Hepatocyte (in vitro differentiated cells): ENCODE data around the gene SBK3. TPM values are rescaled to one million over a fixed set of nuclear protein-coding genes. Genes with fewer than 3 reads are reported as not detected.

Source experiments
- DNase-seq: peaks from one replicate; pipeline ENCODE4 v3.0.0-alpha.2; 2016; ENCODE audit warnings: low spot score
- H2AFZ ChIP-seq: fragments of 200-600 bp; sonication (generic); 2 replicates; pipeline ENCODE4 v1.6.0; 2016; ENCODE audit warnings: antibody characterized with exemption, mild to moderate bottlenecking
- H3K27ac ChIP-seq: fragments of 200-600 bp; sonication (generic); 2 replicates; pipeline ENCODE4 v1.5.1; 2016; ENCODE audit warnings: mild to moderate bottlenecking
- H3K27me3 ChIP-seq: fragments of 200-600 bp; sonication (generic); 2 replicates; pipeline ENCODE4 v1.6.1; 2016
- H3K36me3 ChIP-seq: fragments of 200-600 bp; sonication (generic); replicated peaks from 2 replicates; pipeline ENCODE4 v1.5.1; 2016; ENCODE audit warnings: low read depth; ENCODE audit not compliant: insufficient read depth
- H3K4me1 ChIP-seq: fragments of 200-600 bp; sonication (generic); 2 replicates; pipeline ENCODE4 v1.5.1; 2016; ENCODE audit warnings: mild to moderate bottlenecking, moderate library complexity; ENCODE audit not compliant: insufficient read depth
- H3K4me2 ChIP-seq: fragments of 200-600 bp; sonication (generic); 2 replicates; pipeline ENCODE4 v1.6.0; 2016
- H3K4me3 ChIP-seq: fragments of 200-600 bp; sonication (generic); 2 replicates; pipeline ENCODE4 v1.5.1; 2016; ENCODE audit warnings: mild to moderate bottlenecking
- H3K79me2 ChIP-seq: fragments of 200-600 bp; sonication (generic); 2 replicates; pipeline ENCODE4 v1.6.0; 2017; ENCODE audit warnings: mild to moderate bottlenecking
- H3K9me2 ChIP-seq: fragments of 200-600 bp; sonication (generic); replicated peaks from 2 replicates; pipeline ENCODE4 v1.6.0; 2017; ENCODE audit warnings: mild to moderate bottlenecking; ENCODE audit not compliant: insufficient read depth
- H3K9me3 ChIP-seq: fragments of 200-600 bp; sonication (generic); 2 replicates; pipeline ENCODE4 v1.5.1; 2016; ENCODE audit warnings: low read depth, mild to moderate bottlenecking
- H4K20me1 ChIP-seq: fragments of 200-600 bp; sonication (generic); 2 replicates; pipeline ENCODE4 v1.6.0; 2016; ENCODE audit warnings: mild to moderate bottlenecking; ENCODE audit not compliant: insufficient read depth, poor library complexity, severe bottlenecking
- EZH2 ChIP-seq: fragments of 200-600 bp; sonication (generic); IDR thresholded peaks from 2 replicates; pipeline ENCODE4 v1.6.1; 2016; ENCODE audit warnings: antibody characterized with exemption, mild to moderate bottlenecking, borderline replicate concordance
- EZH2phosphoT487 ChIP-seq: fragments of 200-600 bp; sonication (generic); IDR thresholded peaks from one replicate; pipeline ENCODE4 v1.6.1; 2018; ENCODE audit warnings: antibody characterized with exemption, mild to moderate bottlenecking, low read depth, moderate library complexity; ENCODE audit not compliant: unreplicated experiment, severe bottlenecking
- WGBS: methylation state at CpG from one replicate; pipeline ENCODE4 v1.1.6; 2016; ENCODE audit warnings: low lambda C conversion rate; ENCODE audit errors: missing lambda C conversion rate; 5-methylcytosine and 5-hydroxymethylcytosine counted together
- polyA plus RNA-seq: library from polyadenylated mRNA; unstranded; fragments of >200 nt; fragmentation: Nextera tagmentation; extraction: Ambion mirVana; gene quantifications from 2 replicates; pipeline ENCODE4 v1.2.1, GENCODE V29; 2016
- total RNA-seq: library from RNA; depleted of rRNA; stranded (reverse); fragments of >200 nt; gene quantifications from 2 replicates; pipeline ENCODE4 v1.2.3, GENCODE V29; 2014
- TF ChIP-seq, protein P1 (sequence below): fragments of 200-600 bp; sonication (generic); IDR thresholded peaks from 2 replicates; pipeline ENCODE4 v1.5.1; 2016; ENCODE audit warnings: antibody characterized with exemption, mild to moderate bottlenecking; ENCODE audit not compliant: poor library complexity

The SBK3 gene
- total and polyA plus RNA-seq, 2 experiments from 2014 or later = 0.57 TPM; not detected in 1

DNA sequence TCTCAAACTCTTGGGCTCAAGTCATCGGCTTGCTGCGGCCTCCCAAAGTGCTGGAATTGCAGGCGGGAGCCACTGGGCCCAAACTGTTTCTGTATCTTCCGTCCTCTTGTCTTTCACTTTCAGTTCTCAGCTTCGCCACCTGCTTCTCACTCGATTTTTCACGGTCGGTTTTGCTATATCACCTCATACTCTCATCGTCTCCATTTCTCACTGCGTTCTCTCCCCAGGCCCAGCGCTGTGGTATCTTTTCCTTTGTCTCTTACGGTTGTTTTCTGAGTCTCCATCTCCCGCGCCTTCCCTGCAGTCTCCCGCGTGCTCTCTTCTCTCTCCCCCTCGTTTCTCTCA lies 42.2 kb downstream of the SBK3 start:
- H3K4me2 ChIP-seq = no peak overlapping the region
- H3K4me3 ChIP-seq = no peak overlapping the region
- WGBS = 98% methylated on average over 11 of the region's 17 CpGs
- H3K9me3 ChIP-seq = no peaks in the 10 kb centered on the region
- H3K79me2 ChIP-seq = no peaks in the 10 kb centered on the region
- H3K27ac ChIP-seq = no peak overlapping the region
- H3K9me2 ChIP-seq = no peaks in the 10 kb centered on the region
- TF ChIP-seq EZH2phosphoT487 (no peak), EZH2 (no peak)
- TF ChIP-seq, protein P1, sequence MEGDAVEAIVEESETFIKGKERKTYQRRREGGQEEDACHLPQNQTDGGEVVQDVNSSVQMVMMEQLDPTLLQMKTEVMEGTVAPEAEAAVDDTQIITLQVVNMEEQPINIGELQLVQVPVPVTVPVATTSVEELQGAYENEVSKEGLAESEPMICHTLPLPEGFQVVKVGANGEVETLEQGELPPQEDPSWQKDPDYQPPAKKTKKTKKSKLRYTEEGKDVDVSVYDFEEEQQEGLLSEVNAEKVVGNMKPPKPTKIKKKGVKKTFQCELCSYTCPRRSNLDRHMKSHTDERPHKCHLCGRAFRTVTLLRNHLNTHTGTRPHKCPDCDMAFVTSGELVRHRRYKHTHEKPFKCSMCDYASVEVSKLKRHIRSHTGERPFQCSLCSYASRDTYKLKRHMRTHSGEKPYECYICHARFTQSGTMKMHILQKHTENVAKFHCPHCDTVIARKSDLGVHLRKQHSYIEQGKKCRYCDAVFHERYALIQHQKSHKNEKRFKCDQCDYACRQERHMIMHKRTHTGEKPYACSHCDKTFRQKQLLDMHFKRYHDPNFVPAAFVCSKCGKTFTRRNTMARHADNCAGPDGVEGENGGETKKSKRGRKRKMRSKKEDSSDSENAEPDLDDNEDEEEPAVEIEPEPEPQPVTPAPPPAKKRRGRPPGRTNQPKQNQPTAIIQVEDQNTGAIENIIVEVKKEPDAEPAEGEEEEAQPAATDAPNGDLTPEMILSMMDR = no peak
- no peaks in the 10 kb centered on the region for H3K4me1 ChIP-seq
- H3K27me3 ChIP-seq = no peaks in the 10 kb centered on the region
- H3K36me3 ChIP-seq = no peaks in the 10 kb centered on the region
- no peaks in the 10 kb centered on the region for H4K20me1 ChIP-seq
- H2AFZ ChIP-seq = no peak overlapping the region
- no peak for DNase-seq

DNA sequence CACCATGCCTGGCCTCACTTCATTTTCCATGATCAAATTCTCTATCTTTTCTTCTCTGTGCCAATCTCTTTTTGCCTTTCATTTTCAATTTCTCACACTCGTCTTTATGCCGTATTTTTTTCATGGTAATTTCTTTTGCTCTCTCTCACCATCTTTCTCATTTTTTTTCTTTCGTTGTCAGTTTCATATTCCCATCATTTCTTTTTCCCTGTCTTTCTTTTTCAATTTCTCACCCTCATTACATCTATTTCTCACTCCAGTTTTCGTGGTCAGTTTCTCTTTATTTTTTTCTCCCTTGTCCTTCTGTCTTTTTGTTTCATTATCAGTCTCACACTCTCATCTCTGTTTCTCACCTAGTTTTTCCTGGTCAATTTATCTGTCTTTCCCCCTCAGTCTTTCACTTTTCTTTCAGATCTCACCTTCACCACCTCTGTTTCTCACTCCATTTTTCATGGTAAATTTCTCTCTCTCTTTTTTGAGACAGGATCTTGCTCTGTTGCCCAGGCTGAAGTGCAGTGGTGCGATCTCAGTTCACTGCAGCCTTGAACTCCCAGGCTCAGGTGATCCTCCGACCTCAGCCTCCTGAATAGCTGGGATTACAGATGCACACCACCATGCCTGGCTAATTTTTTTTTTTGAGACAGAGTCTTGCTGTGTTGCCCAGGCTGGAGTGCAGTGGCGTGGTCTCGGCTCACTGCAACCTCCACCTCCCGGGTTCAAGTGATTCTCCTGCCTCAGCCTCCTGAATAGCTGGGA lies 43.0 kb downstream of the SBK3 start:
- TF ChIP-seq EZH2phosphoT487 = no peak
- TF ChIP-seq, protein P1 = no peak
- TF ChIP-seq EZH2 = no peak
- no peak for DNase-seq
- H3K4me3 ChIP-seq = no peak overlapping the region
- H3K4me2 ChIP-seq = no peak overlapping the region
- no peaks in the 10 kb centered on the region for H3K36me3 ChIP-seq
- no peaks in the 10 kb centered on the region for H3K4me1 ChIP-seq
- no peaks in the 10 kb centered on the region for H4K20me1 ChIP-seq
- H3K79me2 ChIP-seq = no peaks in the 10 kb centered on the region
- no peaks in the 10 kb centered on the region for H3K27me3 ChIP-seq
- H3K27ac ChIP-seq = no peak overlapping the region
- no peaks in the 10 kb centered on the region for H3K9me3 ChIP-seq
- WGBS = 97% methylated on average over 9 of the region's 9 CpGs
- H3K9me2 ChIP-seq = no peaks in the 10 kb centered on the region
- no peak overlapping the region for H2AFZ ChIP-seq

DNA sequence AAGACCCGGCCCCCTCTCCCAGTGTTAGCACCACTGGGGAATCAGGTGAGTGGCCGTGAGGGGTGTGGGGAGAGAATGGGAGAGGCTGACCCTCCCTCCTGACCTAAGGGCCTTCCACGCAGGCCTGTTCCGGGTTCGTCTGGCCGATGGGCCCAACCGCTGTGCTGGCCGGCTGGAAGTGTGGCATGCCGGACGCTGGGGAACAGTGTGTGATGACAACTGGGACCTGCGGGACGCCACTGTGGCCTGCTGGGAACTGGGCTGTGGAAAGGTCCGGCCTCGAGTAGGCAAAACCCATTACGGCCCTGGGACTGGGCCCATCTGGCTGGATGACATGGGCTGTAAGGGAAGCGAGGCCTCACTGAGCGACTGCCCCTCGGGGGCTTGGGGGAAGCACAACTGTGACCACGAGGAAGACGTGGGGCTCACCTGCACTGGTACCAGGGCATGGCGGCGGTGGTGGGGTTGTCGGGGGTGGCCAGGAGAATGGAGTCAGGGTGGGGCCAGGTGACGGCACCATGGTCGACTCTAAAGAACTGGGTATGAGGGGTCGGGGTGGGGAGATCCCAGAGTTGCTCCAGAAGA lies 44.9 kb downstream of the SBK3 start:
- Histone ChIP-seq H3K4me3 (no peak overlapping the region), H3K4me1 (no peaks in the 10 kb centered on the region), H3K9me2 (no peaks in the 10 kb centered on the region), H2AFZ (no peak overlapping the region), H3K79me2 (no peaks in the 10 kb centered on the region), H3K27ac (no peak overlapping the region), H3K27me3 (no peaks in the 10 kb centered on the region), H3K36me3 (no peaks in the 10 kb centered on the region), H3K4me2 (no peak overlapping the region), H3K9me3 (no peaks in the 10 kb centered on the region), H4K20me1 (no peaks in the 10 kb centered on the region)
- 96% methylated on average over 23 of the region's 26 CpGs for WGBS
- no peak for DNase-seq
- TF ChIP-seq EZH2phosphoT487 (no peak), EZH2 (no peak)
- TF ChIP-seq, protein P1 = no peak
